ENCODE results near the gene GAD2.

DNA sequence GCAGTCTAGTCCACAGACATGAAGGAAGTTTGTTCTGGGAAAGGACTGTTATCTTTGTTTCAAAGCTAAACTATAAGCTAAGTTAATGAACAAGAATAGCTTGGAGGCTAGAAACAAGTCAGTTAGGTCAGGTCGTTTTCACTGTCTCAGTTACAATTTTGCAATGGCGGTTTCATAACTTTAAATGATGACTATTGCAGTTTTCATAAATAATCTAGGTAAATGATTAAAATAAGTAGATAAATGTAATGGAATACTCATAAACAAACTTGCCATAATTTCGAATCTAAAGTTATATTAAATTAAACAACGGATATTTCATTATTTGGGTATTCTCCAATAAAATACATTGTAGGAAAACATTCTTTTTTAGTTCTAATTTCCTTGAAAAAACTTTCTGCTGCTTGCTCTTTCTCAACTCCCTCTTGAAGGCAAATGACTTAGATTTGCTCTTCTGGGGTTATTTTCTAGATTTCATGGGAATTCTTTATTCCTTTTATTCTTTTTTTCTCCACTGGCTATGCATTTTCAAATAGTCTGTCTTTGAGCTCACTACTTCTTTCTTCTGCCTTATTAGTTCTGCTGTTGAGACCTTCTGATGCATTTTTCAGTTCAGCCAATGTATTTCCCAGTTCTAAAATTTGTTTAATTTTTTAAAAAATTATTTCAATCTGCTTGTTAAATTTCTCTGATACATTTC, 117.8 kb downstream of the GAD2 start:
- TF ChIP-seq, protein P1, sequence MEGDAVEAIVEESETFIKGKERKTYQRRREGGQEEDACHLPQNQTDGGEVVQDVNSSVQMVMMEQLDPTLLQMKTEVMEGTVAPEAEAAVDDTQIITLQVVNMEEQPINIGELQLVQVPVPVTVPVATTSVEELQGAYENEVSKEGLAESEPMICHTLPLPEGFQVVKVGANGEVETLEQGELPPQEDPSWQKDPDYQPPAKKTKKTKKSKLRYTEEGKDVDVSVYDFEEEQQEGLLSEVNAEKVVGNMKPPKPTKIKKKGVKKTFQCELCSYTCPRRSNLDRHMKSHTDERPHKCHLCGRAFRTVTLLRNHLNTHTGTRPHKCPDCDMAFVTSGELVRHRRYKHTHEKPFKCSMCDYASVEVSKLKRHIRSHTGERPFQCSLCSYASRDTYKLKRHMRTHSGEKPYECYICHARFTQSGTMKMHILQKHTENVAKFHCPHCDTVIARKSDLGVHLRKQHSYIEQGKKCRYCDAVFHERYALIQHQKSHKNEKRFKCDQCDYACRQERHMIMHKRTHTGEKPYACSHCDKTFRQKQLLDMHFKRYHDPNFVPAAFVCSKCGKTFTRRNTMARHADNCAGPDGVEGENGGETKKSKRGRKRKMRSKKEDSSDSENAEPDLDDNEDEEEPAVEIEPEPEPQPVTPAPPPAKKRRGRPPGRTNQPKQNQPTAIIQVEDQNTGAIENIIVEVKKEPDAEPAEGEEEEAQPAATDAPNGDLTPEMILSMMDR (IDR thresholded peaks at IDR 0.05; ENCODE audit: borderline replicate concordance, extremely low read depth, low read length, poor library complexity, severe bottlenecking), result no peak
- no peak for TF ChIP-seq EZH2 (IDR thresholded peaks at IDR 0.05; ENCODE audit: borderline replicate concordance, low read depth, low read length, severe bottlenecking)

All from DND-41 (cell line).